HG03066 (cell line): ENCODE data around the gene CCT6A.
"Not testable (repeated sequence)": the region's sequence is repeated elsewhere in the genome, so short reads cannot be mapped to it uniquely, and the experiment has no call there.

Experiments
- ATAC-seq: cut with Tn5 transposase; IDR thresholded peaks from one replicate; pipeline ENCODE4 v1.9.1; 2021; ENCODE audit warnings: low read depth; ENCODE audit not compliant: unreplicated experiment

Gene CCT6A

GRCh38 chr7:56051339-56052191 is at the start of gene CCT6A, which contains the start of gene PSPH:
Gene CCT6A, plus strand, starts transcription at chr7:56051765. Its CDS starts 84 bp downstream, at chr7:56051849.
Gene PSPH, minus strand, starts transcription at chr7:56051444. Its CDS starts 30,232 bp downstream, at chr7:56021212.
- peak; percentile 95 for ATAC-seq

- ATAC-seq: no peak
Measured at GRCh38 chr7:56003749-56004148, 47.8 kb upstream of the CCT6A start.

GRCh38 chr7:56007167-56007652 is 44.4 kb upstream of the CCT6A start:
- ATAC-seq: no peak

- no peak for ATAC-seq
Measured at GRCh38 chr7:56007891-56008290, 43.7 kb upstream of the CCT6A start.

- ATAC-seq: no peak
Measured at GRCh38 chr7:56009695-56010094, 41.9 kb upstream of the CCT6A start.

- not testable (repeated sequence) for ATAC-seq
Measured at GRCh38 chr7:56017015-56017414, 34.5 kb upstream of the CCT6A start.

GRCh38 chr7:56019501-56019900 is 32.1 kb upstream of the CCT6A start:
- ATAC-seq: no peak

GRCh38 chr7:56023500-56023899 is 28.1 kb upstream of the CCT6A start:
- no peak for ATAC-seq

GRCh38 chr7:56026538-56026937 is 25.0 kb upstream of the CCT6A start:
- ATAC-seq: no peak

GRCh38 chr7:56028942-56029630 is 22.5 kb upstream of the CCT6A start:
- ATAC-seq: no peak

GRCh38 chr7:56030340-56030739 is 21.2 kb upstream of the CCT6A start:
- ATAC-seq: no peak

GRCh38 chr7:56031556-56031955 is 20.0 kb upstream of the CCT6A start:
- ATAC-seq: not testable (repeated sequence)

- not testable (repeated sequence) for ATAC-seq
Measured at GRCh38 chr7:56032578-56032977, 19.0 kb upstream of the CCT6A start.

GRCh38 chr7:56033671-56034432 is 17.7 kb upstream of the CCT6A start:
- peak; percentile 92 for ATAC-seq

- no peak for ATAC-seq
Measured at GRCh38 chr7:56040730-56041129, 10.8 kb upstream of the CCT6A start.

GRCh38 chr7:56045758-56046157 is 5.8 kb upstream of the CCT6A start:
- not testable (repeated sequence) for ATAC-seq

GRCh38 chr7:56046721-56047445 is 4.7 kb upstream of the CCT6A start:
- ATAC-seq: no peak

GRCh38 chr7:56047446-56048116 is 4.0 kb upstream of the CCT6A start:
- not testable (repeated sequence) for ATAC-seq

GRCh38 chr7:56048245-56048644 is 3.3 kb upstream of the CCT6A start:
- no peak for ATAC-seq

- ATAC-seq: not testable (repeated sequence)
Measured at GRCh38 chr7:56048763-56049162, 2.8 kb upstream of the CCT6A start.
